ENCODE measurements around the gene CPED1.
A peak's percentile ranks its signal among the peaks of the same experiment; 100 is the strongest.

Gene CPED1

DNA sequence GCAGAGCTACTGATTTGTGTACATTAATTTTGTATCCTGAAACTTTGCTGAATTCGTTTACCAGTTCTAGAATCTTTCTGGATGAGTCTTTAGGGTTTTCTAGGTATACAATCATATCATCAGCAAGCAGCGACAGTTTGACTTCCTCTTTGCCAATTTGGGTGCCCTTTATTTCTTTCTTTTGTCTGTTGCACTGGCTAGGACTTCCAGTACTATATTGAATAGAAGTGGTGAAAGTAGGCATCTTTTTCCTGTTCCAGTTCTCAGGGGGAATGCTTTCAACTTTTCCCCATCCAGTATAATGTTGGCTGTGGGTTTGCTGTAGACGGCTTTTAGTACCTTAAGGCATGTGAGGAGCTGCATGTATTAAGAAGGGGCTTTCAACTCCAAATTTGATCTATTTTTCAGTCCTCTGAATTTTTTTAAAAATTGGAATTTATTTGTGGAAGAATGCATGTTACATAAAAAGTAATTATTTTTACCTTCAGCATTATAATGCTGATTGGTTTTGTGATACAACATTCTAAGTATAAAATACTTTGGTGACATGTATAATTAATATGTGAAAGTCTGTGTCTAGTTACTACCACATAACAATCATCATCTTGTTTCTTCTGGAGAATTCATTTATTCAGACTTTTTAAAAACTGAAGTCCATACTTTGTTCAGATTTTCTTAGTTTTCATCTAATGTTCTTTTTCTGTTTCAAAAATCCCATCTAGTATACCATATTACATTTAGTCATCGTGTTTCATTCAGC, 49.6 kb downstream of the CPED1 start:
- no peak for TF ChIP-seq ZFX (IDR thresholded peaks at IDR 0.05; ENCODE audit: borderline replicate concordance)
- TF ChIP-seq, protein P1, sequence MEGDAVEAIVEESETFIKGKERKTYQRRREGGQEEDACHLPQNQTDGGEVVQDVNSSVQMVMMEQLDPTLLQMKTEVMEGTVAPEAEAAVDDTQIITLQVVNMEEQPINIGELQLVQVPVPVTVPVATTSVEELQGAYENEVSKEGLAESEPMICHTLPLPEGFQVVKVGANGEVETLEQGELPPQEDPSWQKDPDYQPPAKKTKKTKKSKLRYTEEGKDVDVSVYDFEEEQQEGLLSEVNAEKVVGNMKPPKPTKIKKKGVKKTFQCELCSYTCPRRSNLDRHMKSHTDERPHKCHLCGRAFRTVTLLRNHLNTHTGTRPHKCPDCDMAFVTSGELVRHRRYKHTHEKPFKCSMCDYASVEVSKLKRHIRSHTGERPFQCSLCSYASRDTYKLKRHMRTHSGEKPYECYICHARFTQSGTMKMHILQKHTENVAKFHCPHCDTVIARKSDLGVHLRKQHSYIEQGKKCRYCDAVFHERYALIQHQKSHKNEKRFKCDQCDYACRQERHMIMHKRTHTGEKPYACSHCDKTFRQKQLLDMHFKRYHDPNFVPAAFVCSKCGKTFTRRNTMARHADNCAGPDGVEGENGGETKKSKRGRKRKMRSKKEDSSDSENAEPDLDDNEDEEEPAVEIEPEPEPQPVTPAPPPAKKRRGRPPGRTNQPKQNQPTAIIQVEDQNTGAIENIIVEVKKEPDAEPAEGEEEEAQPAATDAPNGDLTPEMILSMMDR (IDR thresholded peaks at IDR 0.05), result no peak
- H3K27ac ChIP-seq, result no peak overlapping the region

DNA sequence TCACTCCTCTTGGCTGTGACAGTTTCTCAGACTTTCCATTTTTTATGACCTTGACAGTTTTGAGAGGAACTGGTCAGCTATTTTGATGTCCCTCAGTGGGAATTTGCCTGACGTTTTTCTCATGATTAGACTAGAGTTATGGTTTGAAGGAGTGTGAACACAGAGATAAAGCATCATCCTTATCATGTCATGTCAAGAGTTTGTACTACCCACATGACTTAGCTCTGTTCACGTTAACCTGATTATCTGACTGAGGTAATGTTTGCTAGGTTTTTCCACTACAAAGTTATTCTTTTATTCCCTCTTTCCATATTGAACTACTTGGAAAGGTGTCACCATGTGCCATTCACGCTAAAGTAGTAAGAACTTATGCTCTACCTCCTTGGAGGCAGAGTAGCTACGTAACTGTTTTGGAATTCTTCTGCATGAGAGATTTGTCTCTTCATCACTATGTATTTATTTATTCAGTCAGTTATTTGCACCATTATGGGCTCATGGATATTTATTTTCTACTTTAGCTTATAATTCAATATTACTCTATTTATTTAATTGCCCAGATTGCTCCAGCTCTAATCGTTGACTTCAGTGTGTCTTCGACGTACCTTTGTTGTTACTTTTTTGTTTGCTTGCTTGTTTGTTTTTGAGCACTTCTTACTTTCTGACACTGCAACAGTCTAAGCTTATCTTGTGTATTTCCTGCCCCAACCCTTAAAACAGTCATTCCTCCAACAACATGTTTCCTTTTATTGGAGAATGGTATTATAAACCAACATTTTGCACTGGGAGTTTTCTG, 50.4 kb downstream of the CPED1 start:
- H3K27ac ChIP-seq, result no peak overlapping the region
- TF ChIP-seq, protein P1 (IDR thresholded peaks at IDR 0.05), result no peak
- no peak for TF ChIP-seq ZFX (IDR thresholded peaks at IDR 0.05; ENCODE audit: borderline replicate concordance)

DNA sequence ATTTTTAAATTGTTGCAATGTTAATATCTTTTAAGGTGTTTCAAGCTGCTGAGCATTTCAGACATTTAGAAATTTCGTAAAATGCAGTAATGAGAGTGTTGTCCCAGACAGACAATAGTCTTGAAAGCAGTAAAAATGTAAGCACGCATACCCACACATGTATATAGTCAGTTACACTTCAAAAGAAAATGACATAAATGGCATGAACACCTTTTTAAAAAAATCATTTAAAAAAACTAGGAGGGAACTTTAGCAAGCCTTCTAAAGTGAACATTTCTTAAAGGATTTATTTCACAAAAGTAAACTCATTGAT, 51.0 kb downstream of the CPED1 start:
- H3K27ac ChIP-seq, result no peak overlapping the region

DNA sequence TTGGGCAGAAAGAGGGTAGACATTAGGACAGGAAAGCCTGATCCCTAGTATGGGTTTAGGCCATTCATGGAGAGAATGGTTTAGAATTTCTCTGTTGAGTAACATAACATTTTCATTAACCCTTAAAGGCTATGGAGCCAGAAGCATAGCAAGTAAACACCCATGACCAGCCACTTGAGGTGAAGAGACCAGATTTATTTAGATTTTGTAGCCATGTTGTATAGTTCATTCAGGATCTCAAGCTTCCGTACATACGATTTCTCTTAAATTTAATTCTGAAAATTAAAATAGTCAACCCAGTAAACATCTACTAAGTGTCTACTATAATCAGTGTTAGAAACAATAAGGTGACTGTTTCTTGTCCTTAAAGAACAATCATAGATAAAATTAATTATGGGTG, 51.5 kb downstream of the CPED1 start:
- TF ChIP-seq, protein P1 (IDR thresholded peaks at IDR 0.05), result no peak
- TF ChIP-seq ZFX (IDR thresholded peaks at IDR 0.05; ENCODE audit: borderline replicate concordance), result no peak
- H3K27ac ChIP-seq, result no peak overlapping the region

More for the DNA sequence above, 51.0 kb downstream of the CPED1 start:
- TF ChIP-seq ZFX (IDR thresholded peaks at IDR 0.05; ENCODE audit: borderline replicate concordance), result no peak
- TF ChIP-seq, protein P1 (IDR thresholded peaks at IDR 0.05), result no peak

DNA sequence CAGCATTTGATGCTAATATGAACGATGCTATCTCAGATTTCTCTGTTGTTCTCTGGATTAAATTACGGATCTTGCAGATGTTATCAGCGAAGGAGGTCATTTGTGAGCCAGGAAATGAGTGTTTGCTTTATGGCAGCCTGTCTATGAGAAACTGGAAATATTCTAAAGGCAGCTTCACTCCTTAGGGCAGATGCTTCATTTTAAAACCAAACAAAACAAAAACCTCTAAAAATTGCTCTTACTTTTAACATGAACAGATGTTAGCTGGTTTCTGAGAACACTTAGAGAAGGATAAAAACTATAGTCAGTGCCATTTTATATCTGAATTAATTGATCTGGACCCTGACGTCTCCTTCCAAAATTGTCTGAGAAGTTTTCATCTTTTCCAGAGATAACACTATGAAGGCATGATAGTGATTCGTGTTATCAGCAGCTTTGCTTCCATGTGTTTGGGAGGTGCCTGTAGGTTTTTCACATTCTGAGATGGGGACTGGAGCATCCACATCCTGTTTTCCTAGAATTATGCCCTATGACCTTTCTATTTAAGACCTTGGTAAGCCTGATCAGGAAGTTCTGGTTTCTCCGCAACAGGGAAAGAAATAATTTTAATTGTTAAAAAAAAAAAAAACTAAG, 53.1 kb downstream of the CPED1 start:
- 0 out of 2 replicates have a peak overlapping the region, but pooled peaks have one; percentile 4 for H3K27ac ChIP-seq
- TF ChIP-seq ZFX (IDR thresholded peaks at IDR 0.05; ENCODE audit: borderline replicate concordance), result no peak
- TF ChIP-seq, protein P1 (IDR thresholded peaks at IDR 0.05), result no peak

DNA sequence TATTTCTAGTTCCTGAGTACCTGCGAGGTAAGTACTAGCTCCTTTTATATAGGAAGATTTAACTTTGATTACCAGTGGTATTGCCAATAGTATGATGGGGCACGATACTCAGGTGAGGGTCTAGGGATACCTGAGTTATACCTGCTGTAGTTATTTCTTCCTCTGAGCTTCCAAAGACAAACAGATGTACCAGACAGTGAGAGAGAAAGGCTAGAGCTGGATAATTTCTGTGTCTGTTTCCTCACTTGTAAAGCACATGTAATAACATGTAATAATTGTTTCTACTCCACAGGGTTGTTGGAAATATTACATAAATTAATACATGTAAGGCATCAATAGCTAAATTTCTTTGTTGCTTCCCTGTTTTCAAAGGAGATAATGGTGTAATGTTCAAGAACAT, 53.7 kb downstream of the CPED1 start:
- no peak for TF ChIP-seq ZFX (IDR thresholded peaks at IDR 0.05; ENCODE audit: borderline replicate concordance)
- no peak overlapping the region for H3K27ac ChIP-seq

DNA sequence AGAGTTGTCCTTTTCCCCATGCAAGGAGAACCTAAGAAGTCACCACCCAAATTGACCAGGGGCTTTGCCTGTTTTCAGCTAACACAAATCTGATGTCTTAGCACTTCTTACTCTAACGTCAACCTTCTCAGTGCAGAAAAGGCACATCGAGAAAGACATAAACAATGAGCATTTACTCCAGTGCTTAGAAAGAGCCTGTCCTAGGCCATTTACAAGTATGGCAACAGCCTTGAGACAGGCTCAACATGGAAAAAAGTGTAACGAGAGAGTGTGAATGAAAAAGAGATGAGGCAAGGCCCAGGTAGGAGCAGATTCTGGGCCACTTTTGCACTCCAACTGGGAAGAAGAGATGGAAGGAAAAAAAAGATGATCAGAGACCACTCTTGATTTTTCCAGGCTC, 54.4 kb downstream of the CPED1 start:
- H3K27ac ChIP-seq, result no peak overlapping the region
- no peak for TF ChIP-seq ZFX (IDR thresholded peaks at IDR 0.05; ENCODE audit: borderline replicate concordance)
- TF ChIP-seq, protein P1 (IDR thresholded peaks at IDR 0.05), result no peak

Data from 22Rv1 (cell line).